GM21447 (cell line): ENCODE results near the gene PSMB3.

Source experiments
- ATAC-seq: cut with Tn5 transposase; IDR thresholded peaks from one replicate; pipeline ENCODE4 v1.9.1; 2021; ENCODE audit not compliant: unreplicated experiment

The PSMB3 gene

DNA sequence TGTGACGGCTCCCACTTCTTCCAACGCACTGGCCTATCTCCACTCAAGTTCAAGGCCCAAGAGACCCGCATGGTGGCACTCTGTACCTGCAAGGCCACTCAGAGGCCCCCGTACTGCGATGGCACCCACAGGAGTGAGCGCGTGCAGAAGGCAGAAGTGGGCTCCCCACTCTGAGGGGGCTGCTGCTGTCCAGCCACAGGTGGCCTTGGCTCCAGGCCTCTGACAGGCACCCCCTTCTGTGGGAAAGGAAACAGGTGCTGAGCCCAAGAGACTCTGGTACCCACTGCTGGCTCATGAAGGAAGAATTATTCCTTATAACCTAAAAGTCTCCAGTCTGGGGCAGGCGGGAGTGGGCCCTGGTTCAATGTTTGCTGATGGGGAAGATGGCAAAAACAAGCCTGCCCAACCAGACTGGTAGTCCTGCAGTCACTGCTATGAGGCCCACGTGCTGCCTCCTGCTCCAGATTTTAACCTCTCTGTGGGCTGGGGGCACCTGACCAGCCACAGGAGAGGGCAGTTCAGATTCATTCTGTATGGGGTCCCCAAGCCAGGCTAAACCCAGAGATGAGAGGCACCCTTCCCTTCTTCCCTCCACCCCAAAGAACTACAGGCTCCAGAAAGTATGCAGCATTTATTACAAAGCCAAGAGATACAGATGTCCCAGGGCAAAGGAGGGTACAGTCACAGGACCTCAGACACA lies 19.1 kb upstream of the PSMB3 start:
- no peak for ATAC-seq

DNA sequence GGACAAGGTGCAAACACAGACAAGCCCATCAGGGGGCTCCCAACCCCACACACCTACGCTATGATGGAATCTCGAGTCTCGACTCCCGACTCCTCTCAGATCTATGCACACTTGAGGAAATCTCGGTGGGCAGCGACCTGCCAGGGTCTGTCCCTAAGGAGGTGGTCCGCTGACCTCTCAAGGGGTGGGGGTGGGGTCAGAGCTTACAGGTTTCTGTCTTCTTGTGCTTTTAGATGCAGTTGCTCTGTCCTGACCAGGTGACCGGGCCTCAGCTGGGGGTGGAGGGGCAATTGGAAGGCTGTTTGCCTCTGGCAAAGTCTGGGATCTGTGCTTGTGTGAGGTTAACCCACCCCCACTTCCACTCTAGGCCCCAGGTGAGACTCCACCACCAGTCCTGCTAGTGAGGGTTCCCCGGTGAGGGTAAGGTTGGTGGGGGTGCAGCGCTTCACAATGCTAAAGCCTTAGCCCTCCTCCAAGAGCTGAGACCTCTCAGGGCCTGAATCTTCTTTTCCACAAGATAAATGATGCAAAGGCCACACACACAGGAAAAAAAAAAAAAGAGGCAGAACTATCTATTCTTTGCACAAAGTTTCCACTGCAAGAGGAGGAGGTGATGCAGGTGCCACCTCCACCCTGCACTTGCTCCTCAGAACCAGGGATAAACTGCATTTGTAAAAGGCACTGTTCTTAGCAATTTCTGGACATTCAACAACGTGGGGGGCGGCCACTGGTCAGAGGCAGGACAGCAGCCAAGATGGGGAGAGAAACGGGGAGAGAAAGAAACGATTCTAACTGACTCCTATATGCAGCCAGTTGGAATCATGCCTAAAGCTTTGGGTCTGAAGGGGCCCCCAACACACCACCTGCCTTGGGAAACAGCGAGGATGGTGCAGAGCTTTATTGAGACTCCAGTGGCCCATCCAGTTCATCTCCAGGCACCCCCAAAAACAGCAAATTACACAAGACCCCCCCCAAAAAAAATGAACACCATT lies 18.3 kb upstream of the PSMB3 start:
- ATAC-seq, result no peak

DNA sequence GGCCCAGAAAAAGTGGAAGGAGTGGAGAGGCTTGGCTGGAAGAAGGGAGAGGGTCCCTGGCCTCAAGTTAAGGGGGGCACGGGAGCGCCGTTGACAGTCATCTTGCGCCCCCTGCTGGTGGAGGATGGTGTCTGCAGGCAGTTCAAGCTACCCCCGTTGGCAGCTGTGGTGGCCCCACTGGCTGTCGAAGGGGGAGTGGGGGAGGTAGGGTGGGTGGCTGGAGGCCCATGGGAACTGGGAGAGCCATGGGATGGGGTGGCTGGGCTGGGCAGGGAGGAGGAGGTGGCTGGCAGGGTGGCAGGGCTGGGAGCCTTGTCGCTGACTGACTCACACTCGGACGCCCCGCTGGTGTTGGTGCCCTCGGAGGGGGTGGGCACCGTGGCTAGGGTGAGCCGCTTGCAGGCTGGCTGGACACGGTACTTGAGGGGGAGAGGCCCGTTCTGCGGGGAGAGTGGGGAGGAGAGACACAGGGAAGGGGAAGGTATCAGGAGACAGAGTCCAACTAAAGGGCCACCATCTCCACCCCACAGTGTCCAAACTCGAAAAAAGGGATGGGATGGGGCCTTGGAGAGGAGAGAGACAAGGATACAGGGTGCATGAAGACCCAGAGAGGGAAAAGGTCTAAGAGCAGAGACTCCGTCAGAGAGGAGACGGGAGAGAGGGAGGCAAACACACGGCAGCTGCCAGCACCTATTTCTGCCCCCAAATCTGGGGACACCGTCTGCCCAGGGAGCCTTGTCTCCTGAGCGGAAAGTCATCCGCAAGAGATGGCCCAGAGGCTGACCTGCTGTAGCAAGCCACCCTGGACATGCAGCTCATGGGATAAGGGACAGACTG lies 17.2 kb upstream of the PSMB3 start:
- ATAC-seq, result no peak

DNA sequence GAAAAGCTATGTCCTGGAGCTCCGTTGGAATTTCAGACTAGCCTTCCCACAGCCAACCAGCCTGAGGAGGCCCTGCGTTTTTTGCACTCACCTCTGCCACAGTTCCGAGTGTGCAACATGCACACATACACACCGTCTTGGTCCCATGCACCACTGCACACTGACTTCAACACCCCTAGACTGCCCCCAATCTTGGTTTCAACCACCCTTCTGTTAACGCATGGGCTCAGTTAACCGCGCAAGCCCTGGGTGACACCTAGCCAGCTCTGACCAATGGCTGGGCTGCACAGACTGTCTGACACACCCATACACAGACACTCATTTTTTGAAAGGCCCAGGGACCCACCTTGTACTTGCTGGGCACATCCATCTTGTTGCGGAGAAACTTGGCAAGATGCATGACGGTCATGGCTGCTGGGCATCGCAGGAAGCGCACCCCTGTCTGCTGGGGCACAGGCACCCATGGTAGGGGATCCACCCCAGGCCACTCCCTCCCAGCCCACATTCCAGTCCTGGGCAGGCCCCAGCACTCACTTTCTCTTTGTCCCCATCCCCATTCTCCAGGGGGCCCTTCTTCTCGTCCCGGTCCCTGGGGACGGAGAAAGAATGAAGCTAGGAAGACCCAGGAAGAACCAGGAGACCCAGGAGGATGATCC lies 14.4 kb upstream of the PSMB3 start:
- no peak for ATAC-seq

DNA sequence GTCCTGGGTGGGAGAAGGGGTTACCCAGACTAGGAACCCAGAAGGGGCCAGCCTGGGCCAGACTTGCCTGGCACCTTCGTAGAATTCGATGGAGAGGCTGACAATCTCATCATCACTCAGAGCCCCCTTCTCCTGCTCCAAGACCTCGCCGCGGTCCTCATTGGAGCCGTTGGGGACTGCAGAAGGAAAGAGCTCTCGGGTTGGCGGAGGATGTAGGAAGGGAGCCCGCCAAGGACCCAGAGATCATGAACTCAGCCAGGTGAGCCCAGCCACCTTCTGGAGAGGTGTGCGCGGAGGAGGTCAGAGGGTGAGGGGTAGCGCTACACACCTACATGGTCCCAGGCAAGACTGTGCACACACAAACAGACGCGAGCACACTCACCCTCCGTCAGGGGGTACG lies 13.9 kb upstream of the PSMB3 start:
- no peak for ATAC-seq

DNA sequence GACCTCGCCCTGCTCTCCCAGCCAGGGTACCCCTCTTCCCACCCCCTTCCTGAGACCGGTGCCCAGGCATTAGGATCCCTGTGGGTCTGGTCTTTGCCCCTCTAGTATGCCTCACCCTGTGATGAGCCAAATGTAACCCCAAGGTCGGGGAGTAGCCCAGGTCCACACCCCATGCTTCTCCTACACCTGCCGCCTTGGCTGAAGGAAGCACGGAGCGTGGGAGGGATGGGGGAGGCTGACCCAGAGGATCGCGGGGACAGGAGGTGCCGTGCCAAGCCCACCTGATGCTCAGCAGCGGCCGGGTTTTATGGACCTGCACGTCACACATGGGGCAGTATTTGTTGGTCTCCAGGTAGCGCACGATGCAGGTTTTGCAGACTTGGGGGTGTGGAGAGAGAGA lies 13.2 kb upstream of the PSMB3 start:
- ATAC-seq, result no peak

DNA sequence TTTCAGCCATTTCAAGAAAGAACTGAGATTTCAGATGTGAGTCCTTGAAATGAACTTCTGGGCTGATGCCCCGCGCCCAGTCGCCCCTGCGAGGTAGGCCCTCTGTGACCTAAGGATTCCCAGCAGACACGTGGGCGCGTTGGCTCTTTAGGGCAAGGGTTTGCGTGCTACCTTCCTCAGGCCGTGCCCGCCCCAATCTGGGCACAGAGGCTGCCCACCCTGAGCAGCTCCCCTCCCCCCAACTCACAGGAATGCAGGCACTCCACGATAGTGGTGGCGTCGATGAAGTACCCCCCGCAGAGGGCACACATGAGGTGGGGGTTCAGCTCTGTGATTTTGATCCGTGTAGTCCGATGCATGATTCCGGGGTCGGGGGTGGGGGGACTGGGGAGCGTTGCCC lies 12.5 kb upstream of the PSMB3 start:
- ATAC-seq, result no peak

DNA sequence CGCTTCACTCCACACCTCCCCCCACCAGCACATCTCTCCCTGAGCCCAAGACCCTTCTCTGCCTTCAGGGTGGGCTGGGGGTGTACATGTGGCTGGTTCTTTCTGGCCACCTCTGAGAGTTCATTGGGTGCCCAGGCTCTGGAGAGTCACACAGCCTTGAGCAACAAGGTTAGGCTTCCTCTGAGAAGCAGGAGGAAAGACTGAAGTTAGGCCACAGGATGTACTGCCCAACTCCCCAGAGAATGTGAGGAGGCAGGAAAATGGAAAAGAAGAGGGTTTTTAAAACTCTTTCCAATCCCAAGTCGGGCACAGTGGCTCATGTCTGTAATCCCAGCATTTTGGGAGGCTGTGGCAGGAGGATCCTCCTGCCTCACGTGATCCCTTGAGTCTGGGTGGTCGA lies 11.7 kb upstream of the PSMB3 start:
- ATAC-seq, result no peak

DNA sequence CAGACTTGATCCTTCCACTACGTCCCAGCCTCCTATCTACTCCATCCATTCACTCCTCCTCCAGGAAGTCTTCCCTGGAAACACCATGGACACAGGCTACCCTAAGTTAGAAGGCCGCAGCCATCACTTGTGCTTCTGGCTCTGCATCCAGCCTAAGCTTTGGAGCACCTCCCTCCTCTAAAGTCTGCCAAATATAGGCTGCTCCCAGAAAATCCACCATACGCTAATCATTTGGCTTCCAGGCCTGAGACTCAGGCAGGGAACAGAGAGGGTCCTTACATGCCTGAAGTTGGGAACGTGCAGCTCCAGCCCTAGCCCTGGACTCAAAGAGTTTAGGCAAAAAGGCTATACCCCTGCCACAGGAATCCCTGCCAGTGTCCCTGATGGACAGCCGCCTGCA lies 11.1 kb upstream of the PSMB3 start:
- no peak for ATAC-seq

DNA sequence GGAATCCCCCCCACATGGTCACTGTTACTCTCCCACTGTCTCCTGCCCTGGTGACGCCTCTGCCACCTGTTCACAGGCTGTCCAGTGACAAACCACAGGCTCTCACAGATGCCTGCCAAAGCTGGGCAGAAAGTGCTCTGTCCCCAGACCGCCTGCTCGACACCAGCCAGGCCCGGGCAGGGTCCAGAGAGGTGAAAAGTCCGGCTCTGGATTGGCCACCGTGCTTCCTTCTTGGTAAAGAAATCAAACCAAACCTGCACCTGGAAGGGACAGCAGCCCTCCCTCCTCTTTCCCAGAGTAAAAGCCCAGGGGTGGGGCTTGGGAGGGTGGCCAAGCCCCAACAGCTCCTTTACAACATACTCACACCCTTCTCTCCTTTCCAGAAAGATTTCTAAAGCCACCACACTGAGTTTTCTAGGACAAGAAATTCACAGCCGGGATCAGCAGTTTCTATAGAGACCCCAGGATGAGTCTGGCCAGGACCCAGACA lies 10.6 kb upstream of the PSMB3 start:
- no peak for ATAC-seq

DNA sequence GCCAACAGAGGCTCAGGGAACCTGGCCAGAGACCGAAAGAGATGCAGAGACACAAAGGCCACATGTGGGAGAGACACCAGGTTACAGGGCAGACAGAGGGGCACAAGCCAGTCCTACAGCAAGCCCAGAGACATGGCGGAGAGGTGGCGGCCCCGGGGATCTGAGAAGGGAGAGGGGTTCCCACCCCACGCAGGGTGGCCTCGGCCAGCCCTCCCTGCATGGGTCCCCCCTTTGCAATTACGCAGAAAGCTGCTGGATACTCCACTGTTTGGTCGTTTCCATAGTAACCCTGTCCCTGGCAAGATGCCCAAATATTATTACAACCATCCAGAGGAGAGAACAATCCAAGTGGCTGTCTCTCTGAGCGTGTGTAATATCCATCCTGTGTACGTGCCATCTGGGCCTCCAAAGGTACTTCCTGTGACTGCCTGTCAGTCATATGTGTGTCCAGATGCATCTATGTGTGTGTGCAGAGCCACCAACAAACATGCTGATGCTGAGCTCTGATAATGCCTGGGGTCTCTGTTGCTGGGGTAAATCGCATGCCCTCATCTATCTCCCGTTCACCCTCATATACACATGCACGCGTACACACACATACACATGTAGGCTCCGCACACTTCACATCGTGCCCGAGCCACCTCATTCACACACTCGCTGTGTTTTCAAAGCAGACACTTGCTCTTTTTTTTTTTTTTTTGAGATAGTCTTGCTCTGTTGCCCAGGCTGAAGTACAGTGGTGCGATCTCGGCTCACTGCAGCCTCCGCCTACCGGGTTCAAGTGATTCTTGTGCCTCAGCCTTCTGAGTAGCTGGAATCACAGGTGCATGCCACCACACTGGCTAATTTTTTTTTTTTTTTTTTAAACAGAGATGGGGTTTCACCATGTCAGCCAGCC lies 9.9 kb upstream of the PSMB3 start:
- ATAC-seq, result no peak

DNA sequence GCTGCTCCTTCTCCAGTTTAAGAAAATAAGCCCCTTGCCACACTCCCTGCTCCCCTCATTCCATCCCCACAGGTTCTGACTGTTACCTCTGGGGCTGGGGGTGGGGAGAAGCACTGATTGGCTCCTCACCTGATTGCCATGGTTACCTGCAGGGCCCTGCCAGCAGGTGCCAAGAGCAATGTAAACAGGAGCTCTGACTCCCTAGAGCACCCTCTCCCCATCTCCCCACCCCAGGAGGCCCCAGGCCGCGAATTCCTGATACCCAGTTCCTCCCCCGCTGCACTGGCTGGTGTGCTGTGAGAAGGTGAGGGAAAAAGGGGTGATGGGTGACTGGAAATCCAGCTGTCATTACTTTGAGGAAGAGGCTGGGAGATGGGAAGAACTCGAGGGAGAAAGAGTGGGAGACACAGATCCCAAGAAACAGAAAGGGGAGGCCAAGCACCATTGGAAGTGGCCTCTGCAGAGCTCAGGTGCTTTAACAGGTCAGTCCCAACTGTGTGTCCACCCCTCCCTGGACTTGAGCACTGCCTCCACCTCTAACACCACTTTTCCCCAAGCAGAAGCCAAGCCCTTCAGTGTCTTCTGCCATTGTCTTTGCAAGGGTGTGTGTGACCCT lies 8.9 kb upstream of the PSMB3 start:
- ATAC-seq, result no peak

DNA sequence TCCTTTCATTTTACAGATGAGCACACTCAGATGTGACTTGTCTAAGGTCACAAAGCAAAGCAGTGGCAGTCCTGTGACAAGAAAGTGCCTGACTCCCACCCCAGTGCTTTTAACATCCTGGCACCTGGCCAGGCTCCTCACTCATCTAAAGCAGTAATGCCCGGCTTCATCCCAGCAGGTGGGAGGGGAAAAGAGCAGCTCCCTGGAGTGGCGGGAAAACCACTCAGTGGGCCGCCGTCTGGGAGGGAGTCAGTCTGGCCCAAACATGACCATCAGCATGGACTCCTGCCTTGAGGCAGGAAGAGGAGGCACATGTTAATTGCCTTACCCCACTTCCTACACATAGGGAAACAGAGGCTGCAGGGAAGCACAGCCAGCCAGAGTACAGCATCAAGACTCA lies 7.0 kb upstream of the PSMB3 start:
- no peak for ATAC-seq

DNA sequence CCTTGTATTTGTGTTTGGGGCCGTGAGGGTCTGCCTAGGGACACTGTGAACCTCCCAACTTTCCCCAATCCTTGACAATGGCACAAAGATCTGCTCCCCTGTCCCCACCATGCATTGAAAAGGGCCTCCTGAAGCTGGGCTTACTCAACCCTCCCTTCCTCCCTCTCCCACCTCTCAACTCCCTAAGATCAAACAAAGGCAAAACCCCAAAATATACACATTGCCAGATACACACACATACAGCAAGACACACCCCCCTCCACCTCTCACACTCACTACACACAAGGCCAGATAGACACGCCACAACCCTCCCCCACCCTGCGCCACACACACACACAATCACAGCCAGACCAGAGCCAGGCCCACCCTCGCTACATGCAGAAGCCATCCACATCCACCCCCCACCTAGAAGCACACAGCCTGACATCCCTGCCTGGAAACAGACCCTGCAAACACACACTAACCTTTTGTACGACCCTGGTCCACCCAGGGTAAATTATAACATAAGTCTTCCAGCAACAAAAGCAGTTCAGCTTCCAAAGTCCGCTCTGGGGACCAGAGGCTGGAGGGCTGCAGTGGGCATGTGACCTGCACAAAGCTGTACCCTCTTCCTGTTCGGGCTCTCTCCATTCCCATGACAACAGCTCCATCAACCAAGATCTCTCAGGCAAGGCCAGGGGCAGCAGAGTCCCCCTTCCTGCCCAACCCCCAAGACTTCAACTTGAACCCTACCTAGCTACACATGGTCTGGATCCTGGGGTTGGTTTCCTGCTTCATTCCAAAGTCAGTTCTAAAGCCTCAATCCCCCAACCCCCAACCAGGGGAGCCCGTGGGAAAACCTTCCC lies 6.3 kb upstream of the PSMB3 start:
- no peak for ATAC-seq

DNA sequence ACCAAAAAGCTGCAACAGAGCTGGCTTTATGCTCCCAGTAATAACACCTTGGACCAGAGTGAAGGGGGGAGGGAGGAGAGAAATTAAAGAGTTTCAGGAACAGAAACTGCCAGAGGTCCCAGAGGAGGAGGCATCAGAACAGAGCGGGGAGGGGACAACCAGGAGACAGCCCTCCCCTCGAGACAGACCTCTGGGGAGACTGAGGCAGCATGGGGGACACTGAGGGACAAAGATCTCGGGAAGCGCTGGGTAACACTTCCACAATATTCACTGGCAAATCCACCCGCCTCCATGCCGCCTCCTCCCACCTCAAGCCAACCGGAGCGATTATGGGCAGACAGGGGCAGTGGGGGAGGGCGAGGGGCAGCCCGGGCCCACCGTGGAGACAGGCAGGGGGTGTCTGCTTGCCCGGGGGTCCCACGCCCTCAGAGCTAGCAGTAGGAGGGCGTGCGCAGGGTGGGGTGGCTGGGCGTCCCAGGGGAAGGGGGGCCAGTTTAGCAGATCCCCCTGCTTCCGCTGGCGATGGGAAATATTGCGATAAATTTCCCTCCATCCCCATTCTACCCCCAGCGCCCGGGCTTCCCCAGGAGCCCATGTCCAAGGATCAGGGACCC lies 5.6 kb upstream of the PSMB3 start:
- no peak for ATAC-seq

DNA sequence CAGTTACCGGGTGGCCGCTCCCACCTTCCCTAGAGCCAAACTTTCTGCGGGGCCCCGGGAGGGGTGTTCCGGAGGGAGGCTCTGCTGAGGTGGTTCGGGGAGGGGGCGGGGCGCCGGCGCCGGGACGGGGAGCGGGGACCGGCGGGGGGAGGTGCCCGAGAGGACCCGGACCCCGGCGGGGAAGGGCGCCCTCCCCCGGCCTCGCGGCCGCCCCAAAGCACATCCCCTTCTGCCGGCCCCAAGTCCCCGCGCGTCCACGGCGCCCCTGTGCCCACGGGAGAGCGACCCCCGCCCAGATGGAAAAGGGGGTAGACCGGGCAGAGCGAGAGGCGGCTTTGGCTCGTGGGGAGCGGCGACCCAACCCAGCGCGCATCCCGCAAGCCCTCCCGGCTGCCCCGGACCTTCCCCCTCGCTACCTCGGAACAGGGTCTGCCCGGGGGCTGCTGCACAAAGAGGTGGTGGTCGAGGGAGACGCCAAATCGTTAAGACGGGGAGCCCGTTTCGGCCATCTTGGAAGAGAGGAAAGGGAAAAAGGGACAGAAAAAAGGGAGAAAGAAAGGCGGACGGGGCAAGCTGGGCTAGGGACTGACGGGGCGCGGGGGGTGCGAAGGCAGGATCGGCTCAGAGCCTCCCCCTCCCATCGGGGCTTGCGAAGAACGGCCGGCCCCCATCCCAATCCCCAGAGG lies 4.9 kb upstream of the PSMB3 start:
- ATAC-seq, result no peak

DNA sequence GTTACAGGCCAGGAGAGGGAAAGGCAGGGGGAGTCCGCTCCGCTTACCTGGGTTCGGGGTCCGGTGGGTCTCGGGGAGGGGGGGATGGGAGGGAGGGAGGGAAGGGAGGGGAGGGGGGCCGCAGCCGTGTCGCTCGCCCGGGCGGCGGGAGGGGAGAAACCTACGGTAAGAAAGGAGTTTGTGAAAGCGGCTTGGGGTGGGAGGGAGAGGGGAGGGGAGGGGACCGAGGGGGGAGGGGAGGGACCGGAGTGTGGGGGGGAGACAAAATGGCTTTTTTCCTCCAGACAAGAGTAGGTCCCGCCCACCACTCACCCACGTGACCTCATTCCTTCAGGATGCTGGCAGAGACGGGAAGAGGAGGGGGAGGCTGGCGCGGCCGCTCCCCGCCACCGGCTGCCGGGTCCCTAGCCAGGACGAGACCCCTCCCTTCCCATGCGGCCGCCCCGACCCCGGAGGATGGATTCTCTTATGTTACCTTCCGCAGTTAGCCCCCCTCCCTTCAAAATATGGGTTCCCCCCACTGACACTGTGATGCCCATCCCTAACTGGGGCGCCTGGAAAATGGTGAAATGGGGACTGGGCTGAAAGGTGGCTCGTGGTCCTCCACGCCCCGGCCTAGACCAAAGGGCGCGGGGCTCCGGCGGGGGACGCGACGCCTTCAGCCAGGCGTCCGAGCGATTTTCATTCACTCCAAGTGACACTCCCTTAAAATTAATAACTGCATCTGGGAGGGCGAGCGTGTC lies 4.2 kb upstream of the PSMB3 start, which contains the start of gene PCGF2:
PCGF2 (minus strand) TSS at position 188 of the 743 bp plus-strand sequence. CDS start 7,934 bp downstream, outside the sequence.
- ATAC-seq, result no peak
